SU-DHL-6 (cell line): ENCODE data around the gene D2HGDH.

Experiments used
- H2AFZ ChIP-seq: fragments of 200-600 bp; sonication (generic); 2 replicates; pipeline ENCODE4 v1.6.1; 2014; ENCODE audit warnings: low read depth, mild to moderate bottlenecking, moderate library complexity, mixed read lengths, antibody characterized with exemption, low read length; ENCODE audit not compliant: severe bottlenecking
- H3F3A ChIP-seq: fragments of 200-600 bp; shearing (Covaris generic); 2 replicates; pipeline ENCODE4 v1.6.0; 2016; ENCODE audit warnings: antibody characterized with exemption, mild to moderate bottlenecking; ENCODE audit not compliant: insufficient read depth
- H3K27ac ChIP-seq: fragments of 200-600 bp; sonication (generic); 2 replicates; pipeline ENCODE4 v1.5.1; 2016; ENCODE audit warnings: low read depth, mild to moderate bottlenecking, low read length, moderate library complexity, mixed read lengths
- H3K27me3 ChIP-seq: fragments of 200-600 bp; sonication (generic), shearing (Covaris generic); 2 replicates; pipeline ENCODE4 v1.6.0; 2014; ENCODE audit warnings: mild to moderate bottlenecking, low read length
- H3K36me3 ChIP-seq: fragments of 200-600 bp; sonication (generic); 2 replicates; pipeline ENCODE4 v1.6.1; 2014; ENCODE audit warnings: mild to moderate bottlenecking, low read length, mixed read lengths
- H3K4me2 ChIP-seq: fragments of 300-600, 200-600 bp; shearing (Covaris generic), sonication (generic); 2 replicates; pipeline ENCODE4 v1.6.0; 2014; ENCODE audit warnings: low read length, low read depth, mild to moderate bottlenecking; ENCODE audit not compliant: poor library complexity, severe bottlenecking
- H3K4me3 ChIP-seq: fragments of 200-600 bp; sonication (generic); 2 replicates; pipeline ENCODE4 v1.5.1; 2014; ENCODE audit warnings: antibody characterized with exemption, low read length, mild to moderate bottlenecking, mixed read lengths; ENCODE audit not compliant: insufficient read depth, poor library complexity, severe bottlenecking
- H3K79me2 ChIP-seq: fragments of 200-600 bp; sonication (generic); 2 replicates; pipeline ENCODE4 v1.6.1; 2014; ENCODE audit warnings: mild to moderate bottlenecking, low read length, moderate library complexity; ENCODE audit not compliant: insufficient read depth
- H3K9ac ChIP-seq: fragments of 200-600 bp; sonication (generic); 2 replicates; pipeline ENCODE4 v1.7.0; 2014; ENCODE audit warnings: mild to moderate bottlenecking, low read length
- H3K9me2 ChIP-seq: fragments of 200-600 bp; sonication (generic); replicated peaks from 2 replicates; pipeline ENCODE4 v1.6.1; 2014; ENCODE audit warnings: low read length; ENCODE audit not compliant: insufficient read depth
- H3K9me3 ChIP-seq: fragments of 200-600 bp; sonication (generic); 2 replicates; pipeline ENCODE4 v1.6.1; 2014; ENCODE audit warnings: low read length, mixed read lengths; ENCODE audit not compliant: insufficient read depth
- H4K20me1 ChIP-seq: fragments of 200-600 bp; sonication (generic); 2 replicates; pipeline ENCODE4 v1.6.1; 2014; ENCODE audit warnings: low read depth, mild to moderate bottlenecking, antibody characterized with exemption, low read length, moderate library complexity, mixed read lengths
- CTCF ChIP-seq: fragments of 200-600 bp; sonication (generic); IDR thresholded peaks from one replicate; pipeline ENCODE4 v1.5.1; 2017; ENCODE audit warnings: antibody characterized with exemption, mild to moderate bottlenecking, low read length, moderate library complexity; ENCODE audit not compliant: insufficient read depth, poor library complexity, severe bottlenecking
- EZH2phosphoT487 ChIP-seq: fragments of 200-600 bp; sonication (generic), shearing (Covaris generic); conservative IDR thresholded peaks from 2 replicates; pipeline ENCODE4 v1.6.1; 2018; ENCODE audit warnings: mild to moderate bottlenecking, antibody characterized with exemption, low read length, moderate library complexity, mixed read lengths

Gene D2HGDH

GRCh38 chr2:241776336-241777169 lies 42.1 kb downstream of the D2HGDH start, which contains the start of gene GAL3ST2:
GAL3ST2 (plus strand) TSS chr2:241776822; CDS start chr2:241776956, 134 bp downstream.
- no peaks in the 10 kb centered on the region for H4K20me1 ChIP-seq
- H3K27me3 ChIP-seq = no peaks in the 10 kb centered on the region
- H3K36me3 ChIP-seq = no peaks in the 10 kb centered on the region
- no peaks in the 10 kb centered on the region; the same call in 1 of the 2 replicates for H3K9me3 ChIP-seq
- no peak within 1 kb of the TSS for H3K27ac ChIP-seq
- no peaks in the 10 kb centered on the region for H3K9me2 ChIP-seq
- H3K4me3 ChIP-seq = no peak within 1 kb of the TSS
- H2AFZ ChIP-seq = no peak within 1 kb of the TSS
- no peaks in the 10 kb centered on the region for H3K79me2 ChIP-seq
- H3K4me2 ChIP-seq = no peak within 1 kb of the TSS
- no peaks in the 10 kb centered on the region for H3F3A ChIP-seq
- no peak for TF ChIP-seq CTCF
- TF ChIP-seq EZH2phosphoT487 = no peak
- H3K9ac ChIP-seq = no peak within 1 kb of the TSS

- Histone ChIP-seq H3K4me2 (no peak overlapping the region), H2AFZ (no peak overlapping the region), H3K9ac (no peak overlapping the region), H3K9me3 (no peaks in the 10 kb centered on the region; the same call in 1 of the 2 replicates), H3F3A (no peaks in the 10 kb centered on the region), H3K27ac (no peak overlapping the region), H3K9me2 (no peaks in the 10 kb centered on the region), H3K27me3 (no peaks in the 10 kb centered on the region), H3K4me3 (no peak overlapping the region), H3K36me3 (no peaks in the 10 kb centered on the region), H4K20me1 (no peaks in the 10 kb centered on the region), H3K79me2 (no peaks in the 10 kb centered on the region)
- TF ChIP-seq EZH2phosphoT487 = no peak
- no peak for TF ChIP-seq CTCF
Measured at GRCh38 chr2:241777170-241777685, 42.8 kb downstream of the D2HGDH start.

- no peak overlapping the region for H2AFZ ChIP-seq
- no peaks in the 10 kb centered on the region; the same call in 1 of the 2 replicates for H3K9me3 ChIP-seq
- no peak for TF ChIP-seq CTCF
- TF ChIP-seq EZH2phosphoT487 = no peak
- H3K27me3 ChIP-seq = no peaks in the 10 kb centered on the region
- no peaks in the 10 kb centered on the region for H3K79me2 ChIP-seq
- H3F3A ChIP-seq = no peaks in the 10 kb centered on the region
- no peaks in the 10 kb centered on the region for H3K36me3 ChIP-seq
- H3K4me3 ChIP-seq = no peak overlapping the region
- no peak overlapping the region for H3K4me2 ChIP-seq
- no peaks in the 10 kb centered on the region for H4K20me1 ChIP-seq
- H3K9me2 ChIP-seq = no peaks in the 10 kb centered on the region
- H3K27ac ChIP-seq = no peak overlapping the region
- no peak overlapping the region for H3K9ac ChIP-seq
Measured at GRCh38 chr2:241777686-241778627, 43.5 kb downstream of the D2HGDH start.
